ENCODE measurements around the gene ZMYM4. TPM values are rescaled to one million over a fixed set of nuclear protein-coding genes. Genes with fewer than 3 reads are reported as not detected.
A peak's percentile ranks its signal among the peaks of the same experiment; 100 is the strongest.

The ZMYM4 gene
- polyA plus RNA-seq, 3 donors = 12.3 to 31.8 (median 26.0) TPM

GRCh38 chr1:35454176-35454575 is 185.7 kb downstream of the ZMYM4 start:
- no peaks in the 10 kb centered on the region for H3K9me3 ChIP-seq (replicated peaks in 1 of 2; ENCODE audit: control insufficient read depth in 1 of 2, insufficient read depth in 1 of 2, low read length in 2 of 2)
- peak overlapping the region in 5 of 7 donors; percentile 87 to 94 (median 92) for H3K27ac Mint-ChIP-seq
- no peaks in the 10 kb centered on the region for H3K27me3 ChIP-seq (ENCODE audit: control insufficient read depth in 2 of 2, insufficient read depth in 2 of 2, low read length in 2 of 2)
- intact Hi-C loops (cut with micrococcal nuclease) = loop anchor here in 1 of 2 donors (5.0 kb wide), 1 partner anchor 103 kb away; the partner anchor contains the start of genes KIAA0319L and NCDN
- H3K9ac ChIP-seq (ENCODE audit: insufficient read depth, low read length, poor library complexity, severe bottlenecking) = peak overlapping the region; percentile 42
- H3K36me3 ChIP-seq (replicated peaks in 1 of 2; ENCODE audit: control insufficient read depth in 1 of 2, insufficient read depth in 2 of 2, low read length in 2 of 2) = peaks cover 9 to 28% of the 10 kb centered on the region in 2 donors
- peak overlapping the region in 1 of 2 donors; percentile 31 for H3K4me3 Mint-ChIP-seq
- peaks cover 25% of the 10 kb centered on the region for H3K79me2 ChIP-seq (ENCODE audit: insufficient read depth, low read length)
- H3K4me2 ChIP-seq (replicated peaks; ENCODE audit: extremely low read depth, low read length, poor library complexity, severe bottlenecking) = peak overlapping the region; percentile 0
- peaks cover 33 to 52% of the 10 kb centered on the region in 2 donors for H3K36me3 Mint-ChIP-seq
- H3K9me3 Mint-ChIP-seq = peaks cover 0 to 3% (median 0%) of the 10 kb centered on the region in 7 donors
- no peak overlapping the region for H2AFZ ChIP-seq (ENCODE audit: insufficient read depth, low read depth, low read length, poor library complexity, severe bottlenecking)
- DNase-seq = peak in 2 of 3 donors; percentile 46 to 86
- no peak for TF ChIP-seq CTCF (IDR thresholded peaks at IDR 0.05)
- H3K4me3 ChIP-seq (replicated peaks in 1 of 3; ENCODE audit: low read depth in 2 of 3, low read length in 3 of 3) = peak overlapping the region in 1 of 3 experiments; percentile 45
- peaks cover 7% of the 10 kb centered on the region for H3K4me1 Mint-ChIP-seq
- H3K27ac ChIP-seq (ENCODE audit: low read depth in 1 of 2, low read length in 2 of 2) = peak overlapping the region; percentile 62 to 92
- H4K20me1 ChIP-seq (ENCODE audit: insufficient read depth, low read length) = no peaks in the 10 kb centered on the region
- peaks cover 70 to 71% of the 10 kb centered on the region in 2 donors for H3K4me1 ChIP-seq (ENCODE audit: control insufficient read depth in 1 of 2, insufficient read depth in 2 of 2, low read length in 2 of 2)
- no peaks in the 10 kb centered on the region for H3K27me3 Mint-ChIP-seq (ENCODE audit: low read depth in 3 of 3)
- WGBS (ENCODE audit: insufficient coverage) = no CpG with 5 or more reads among the region's 4 CpGs

DNA sequence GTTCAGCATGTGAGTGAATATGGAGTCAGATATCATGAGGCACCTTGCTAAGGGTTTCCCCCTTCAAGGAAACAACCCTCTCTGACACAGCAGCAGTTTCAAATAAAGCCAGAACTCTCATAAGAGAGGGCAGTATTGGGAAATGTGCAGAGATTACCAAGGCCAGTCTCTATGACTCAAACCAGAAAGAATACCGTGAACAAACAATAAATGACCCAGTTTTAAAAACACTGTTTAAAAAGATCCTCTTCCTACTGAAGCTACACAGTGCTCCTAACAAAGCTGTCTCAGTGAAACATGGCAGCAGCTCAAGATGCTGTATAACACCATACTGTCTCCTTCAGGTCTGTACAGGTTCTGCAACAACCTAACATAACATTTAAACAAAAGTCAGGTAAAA is 186.1 kb downstream of the ZMYM4 start:
- H3K36me3 ChIP-seq (replicated peaks in 1 of 2; ENCODE audit: control insufficient read depth in 1 of 2, insufficient read depth in 2 of 2, low read length in 2 of 2) = peaks cover 10 to 32% of the 10 kb centered on the region in 2 donors
- H3K27me3 Mint-ChIP-seq (ENCODE audit: low read depth in 3 of 3) = no peaks in the 10 kb centered on the region

More for the DNA sequence above, 186.1 kb downstream of the ZMYM4 start:
- peak overlapping the region; percentile 62 to 92 for H3K27ac ChIP-seq (ENCODE audit: low read depth in 1 of 2, low read length in 2 of 2)
- Mint-ChIP-seq H3K4me3 (no peak overlapping the region), H3K27ac (peak overlapping the region in 5 of 7 donors; percentile 87 to 94 (median 92)), H3K36me3 (peaks cover 30 to 49% of the 10 kb centered on the region in 2 donors), H3K4me1 (peaks cover 7% of the 10 kb centered on the region), H3K9me3 (peaks cover 0 to 3% (median 0%) of the 10 kb centered on the region in 7 donors)
- peak; percentile 67 to 92 (median 75) for DNase-seq
- peak overlapping the region; percentile 42 for H3K9ac ChIP-seq (ENCODE audit: insufficient read depth, low read length, poor library complexity, severe bottlenecking)
- H3K9me3 ChIP-seq (replicated peaks in 1 of 2; ENCODE audit: control insufficient read depth in 1 of 2, insufficient read depth in 1 of 2, low read length in 2 of 2) = no peaks in the 10 kb centered on the region
- TF ChIP-seq CTCF (IDR thresholded peaks at IDR 0.05) = no peak
- H3K4me2 ChIP-seq (replicated peaks; ENCODE audit: extremely low read depth, low read length, poor library complexity, severe bottlenecking) = peak overlapping the region; percentile 0
- intact Hi-C loops (cut with micrococcal nuclease) = loop anchor here in 1 of 2 donors (5.0 kb wide), 1 partner anchor 103 kb away; the partner anchor contains the start of genes KIAA0319L and NCDN
- peaks cover 65 to 66% of the 10 kb centered on the region in 2 donors for H3K4me1 ChIP-seq (ENCODE audit: control insufficient read depth in 1 of 2, insufficient read depth in 2 of 2, low read length in 2 of 2)
- H3K79me2 ChIP-seq (ENCODE audit: insufficient read depth, low read length) = peaks cover 21% of the 10 kb centered on the region
- peak overlapping the region in 1 of 3 experiments; percentile 45 for H3K4me3 ChIP-seq (replicated peaks in 1 of 3; ENCODE audit: low read depth in 2 of 3, low read length in 3 of 3)
- WGBS (ENCODE audit: insufficient coverage) = 0% methylated on average over 1 of the region's 1 CpG
- no peaks in the 10 kb centered on the region for H4K20me1 ChIP-seq (ENCODE audit: insufficient read depth, low read length)
- no peaks in the 10 kb centered on the region for H3K27me3 ChIP-seq (ENCODE audit: control insufficient read depth in 2 of 2, insufficient read depth in 2 of 2, low read length in 2 of 2)
- H2AFZ ChIP-seq (ENCODE audit: insufficient read depth, low read depth, low read length, poor library complexity, severe bottlenecking) = no peak overlapping the region

All from CD14-positive monocyte (primary cell).